Stimulated activated CD4-positive, alpha-beta T cell treated with anti-CD3 and anti-CD28 coated beads, Interleukin-1b, Interleukin-23, amount 100 ng/mL, for 24 hours (primary cell): ENCODE data around the gene ZFP28.
A peak's percentile ranks its signal among the peaks of the same experiment; 100 is the strongest.

ENCODE experiments used
- DNase-seq, 4 experiments: peaks; one replicate each; pipeline ENCODE4 v3.0.0-alpha.2; 2020; ENCODE audit warnings: low read depth in 4 of 4, low spot score in 1 of 4

ZFP28 gene

DNA sequence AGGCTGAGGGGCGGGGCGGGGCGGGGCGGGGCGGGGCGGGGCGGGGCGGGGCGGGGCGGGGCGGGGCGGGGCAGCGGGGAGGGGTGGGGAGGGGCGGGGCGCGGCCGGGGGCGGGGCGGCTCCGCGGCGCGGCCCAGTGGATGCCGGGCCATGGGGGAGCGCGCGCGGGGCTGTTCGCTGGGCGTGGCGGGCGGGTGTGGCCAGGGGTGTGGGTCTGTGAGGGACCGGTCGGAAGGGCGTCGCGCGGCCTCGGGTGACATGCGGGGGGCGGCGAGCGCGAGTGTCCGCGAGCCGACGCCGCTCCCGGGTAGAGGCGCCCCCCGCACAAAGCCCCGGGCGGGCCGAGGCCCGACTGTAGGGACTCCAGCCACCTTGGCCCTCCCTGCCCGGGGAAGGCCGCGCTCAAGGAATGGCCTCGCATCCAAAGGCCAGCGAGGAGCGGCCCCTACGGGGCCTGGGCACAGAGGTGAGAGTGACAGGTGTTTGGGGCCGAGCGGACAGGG, at the start of gene ZFP28:
TSS of gene ZFP28 (plus strand) at position 188 of the 503 bp plus-strand sequence. CDS start at position 259, 71 bp downstream.
- DNase-seq: peak; percentile 31 to 66 (median 52)

DNA sequence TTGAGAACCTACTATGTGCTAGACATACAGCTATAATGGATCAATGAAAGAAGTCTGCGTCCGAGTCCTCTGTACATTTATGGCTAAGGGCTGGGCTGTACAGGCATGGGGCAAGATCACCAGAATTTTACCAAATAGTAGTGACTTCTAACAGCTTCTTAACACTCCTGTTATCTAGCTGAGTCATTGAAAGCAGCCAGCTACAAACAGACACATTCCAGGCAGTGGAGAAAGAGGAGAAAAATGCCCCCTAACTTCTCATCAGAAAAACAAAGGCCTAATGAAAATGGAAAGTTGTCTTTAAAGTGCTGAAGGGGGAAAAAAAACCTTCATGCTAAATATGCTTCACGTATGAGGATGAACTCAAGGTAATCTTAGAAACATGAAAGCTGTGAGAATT, 47.3 kb upstream of the ZFP28 start:
- no peak for DNase-seq

DNA sequence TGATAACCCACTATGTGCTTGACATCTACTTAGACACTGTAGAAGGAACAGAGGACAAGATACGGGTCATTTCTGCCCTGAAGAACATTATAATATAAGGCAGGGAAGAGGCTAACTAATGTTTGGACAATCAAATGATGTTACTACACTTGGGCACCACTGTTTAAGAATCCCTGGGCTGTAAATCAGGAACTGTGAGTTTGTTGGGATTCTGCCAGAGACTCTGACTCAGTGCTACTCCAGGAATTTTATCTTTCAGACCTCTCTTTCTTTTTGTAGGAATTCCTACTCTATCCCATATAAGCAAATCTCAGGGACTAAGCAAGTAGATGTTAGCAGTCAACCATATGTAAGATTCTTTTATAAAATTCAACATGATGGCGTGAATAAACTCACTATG, 34.2 kb upstream of the ZFP28 start:
- no peak for DNase-seq

DNA sequence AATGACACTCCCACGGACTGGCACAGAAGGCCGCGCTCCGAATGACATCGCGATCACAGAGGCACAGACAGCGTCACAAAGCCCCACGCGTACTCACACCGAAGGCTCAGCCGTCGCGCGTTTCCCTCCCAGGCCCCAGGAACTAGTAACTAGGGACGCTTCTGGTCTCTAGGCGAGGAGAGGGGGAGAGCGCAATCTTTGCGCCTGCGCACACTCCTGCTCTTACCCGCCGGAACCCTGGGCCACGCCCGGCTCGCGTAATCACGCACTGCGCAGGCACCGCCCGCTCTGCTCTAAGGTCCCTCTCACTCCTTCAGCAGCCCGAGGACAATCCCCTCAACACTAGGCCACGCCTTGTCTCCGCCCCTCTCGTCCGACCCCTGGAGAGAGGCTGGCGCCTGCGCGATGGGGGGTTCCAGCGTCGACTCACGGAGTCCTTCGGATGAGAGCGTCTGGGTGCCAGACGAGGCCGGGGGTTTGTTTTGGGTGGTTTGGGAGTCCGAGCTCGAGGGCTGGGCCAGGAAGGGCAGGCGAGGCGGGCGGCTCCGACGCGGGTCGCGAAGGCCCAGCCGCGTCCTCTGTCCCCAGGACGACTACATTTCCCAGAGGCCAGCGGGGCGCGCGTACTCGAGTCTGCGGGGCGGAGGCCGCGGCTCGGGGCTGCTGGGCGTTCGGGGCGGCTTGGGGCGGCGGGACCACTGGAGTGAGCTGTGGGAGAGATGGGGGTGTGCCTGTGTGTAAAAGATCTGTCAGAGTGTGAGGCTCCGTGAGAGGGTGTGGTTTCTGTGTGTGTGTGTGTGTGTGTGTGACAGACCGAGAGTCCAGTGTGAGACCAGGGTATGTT, 31.1 kb upstream of the ZFP28 start, which contains the start of gene ZNF471:
TSS of gene ZNF471 (plus strand) at position 410 of the 844 bp plus-strand sequence. CDS start 3,717 bp downstream, outside the sequence.
- peak; percentile 35 to 69 (median 60) for DNase-seq

DNA sequence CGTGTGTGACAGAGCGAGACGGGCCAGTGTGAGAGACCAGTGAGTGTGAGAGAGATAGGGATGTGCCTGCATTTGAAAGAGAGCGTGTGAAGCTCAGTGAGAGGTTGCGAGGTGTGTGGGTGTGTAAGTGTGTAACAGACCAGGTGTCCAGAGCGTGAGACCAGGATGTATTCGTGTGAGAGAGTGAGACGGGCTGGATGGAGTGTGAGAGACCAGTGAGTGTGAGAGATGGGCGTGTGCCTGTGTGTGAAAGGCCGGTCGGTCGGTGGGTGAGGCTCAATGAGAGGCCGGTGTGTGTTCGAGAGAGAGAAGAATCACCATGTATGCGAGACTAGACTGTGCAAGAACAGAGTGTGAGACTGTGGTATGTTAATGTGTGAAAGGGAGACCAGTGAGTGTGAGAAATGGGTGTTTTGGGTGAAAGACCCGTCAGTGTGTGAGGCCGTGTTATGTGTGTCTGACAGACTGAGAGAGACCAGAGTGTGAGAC, 30.4 kb upstream of the ZFP28 start:
- DNase-seq: no peak

DNA sequence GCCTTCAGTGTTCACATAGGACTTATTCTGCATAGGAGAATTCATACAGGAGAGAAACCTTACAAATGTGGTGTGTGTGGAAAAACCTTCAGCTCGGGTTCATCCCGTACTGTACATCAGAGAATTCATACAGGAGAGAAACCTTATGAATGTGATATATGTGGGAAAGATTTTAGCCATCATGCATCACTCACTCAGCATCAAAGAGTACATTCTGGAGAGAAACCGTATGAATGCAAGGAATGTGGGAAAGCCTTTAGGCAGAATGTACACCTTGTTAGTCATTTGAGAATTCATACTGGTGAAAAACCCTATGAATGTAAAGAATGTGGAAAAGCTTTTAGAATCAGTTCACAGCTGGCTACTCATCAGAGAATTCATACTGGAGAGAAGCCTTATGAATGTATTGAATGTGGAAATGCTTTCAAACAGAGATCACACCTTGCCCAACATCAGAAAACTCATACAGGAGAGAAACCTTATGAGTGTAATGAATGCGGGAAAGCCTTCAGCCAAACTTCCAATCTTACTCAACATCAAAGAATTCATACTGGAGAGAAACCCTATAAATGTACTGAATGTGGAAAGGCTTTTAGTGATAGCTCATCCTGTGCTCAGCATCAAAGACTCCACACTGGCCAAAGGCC, 13.4 kb upstream of the ZFP28 start:
- DNase-seq: no peak

DNA sequence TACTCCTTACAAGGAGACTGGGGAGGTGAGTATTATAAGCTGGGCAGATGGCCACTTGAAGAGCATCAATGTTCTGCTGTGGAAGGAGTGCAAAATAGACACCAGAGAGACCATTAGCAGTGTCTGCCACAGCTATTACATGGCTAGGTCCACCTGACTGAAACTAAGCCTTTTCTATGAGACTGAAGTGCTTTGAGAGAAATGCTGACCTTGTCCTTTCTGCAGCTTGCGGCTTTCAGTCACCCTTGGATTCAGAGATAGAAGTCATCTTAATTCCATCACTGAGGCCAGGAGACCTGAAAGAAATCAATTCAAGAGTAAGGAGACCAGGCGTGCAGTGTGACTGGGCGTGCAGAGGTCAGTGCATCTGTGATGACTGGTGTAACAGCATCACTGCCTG, 1.3 kb upstream of the ZFP28 start:
- DNase-seq: no peak

DNA sequence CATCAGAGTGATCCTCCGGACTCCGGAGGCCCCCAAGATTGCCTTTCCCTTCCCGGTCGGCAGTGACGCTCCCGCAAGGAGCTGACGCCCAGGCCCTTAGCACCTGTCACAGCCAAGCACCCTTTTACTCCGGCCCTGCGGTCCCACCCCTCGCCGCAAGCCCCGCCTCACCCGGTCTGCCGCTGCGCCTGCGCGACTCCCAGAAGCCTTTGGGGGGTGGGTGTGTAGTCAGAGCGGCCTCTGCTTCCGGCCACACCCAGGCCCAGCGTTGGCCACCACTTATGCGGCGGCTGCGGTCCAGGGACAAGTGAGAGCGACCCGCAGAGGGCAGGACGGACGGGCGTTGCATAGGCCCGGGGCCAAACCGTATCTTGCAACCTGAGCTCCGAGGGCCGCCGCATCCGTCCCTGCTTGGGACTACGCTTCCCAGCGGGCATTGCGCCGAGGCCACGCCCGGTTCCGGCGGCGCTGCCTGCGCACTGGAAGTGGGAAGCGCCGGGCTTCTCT, 441 bp upstream of the ZFP28 start:
- DNase-seq: peak; percentile 72 to 83 (median 75)

DNA sequence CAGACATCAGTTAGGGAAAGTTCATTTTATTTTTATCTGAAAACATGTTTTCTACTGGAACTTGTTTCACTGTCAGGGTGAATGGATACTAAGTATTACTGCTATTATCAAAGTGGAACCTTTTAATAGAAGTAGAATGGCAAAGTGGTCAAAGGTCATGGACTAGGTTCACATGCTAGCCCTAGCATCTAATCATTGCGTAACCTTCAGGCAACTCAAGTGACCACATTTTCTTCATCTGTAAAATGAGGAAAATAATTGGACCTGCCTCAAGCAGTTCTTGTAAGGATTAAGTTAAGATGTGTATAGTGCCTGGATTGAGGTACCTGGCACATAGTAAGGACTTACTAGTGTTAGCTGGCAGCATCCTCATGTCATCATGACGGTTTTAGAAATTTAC, 5.0 kb downstream of the ZFP28 start:
- no peak for DNase-seq

DNA sequence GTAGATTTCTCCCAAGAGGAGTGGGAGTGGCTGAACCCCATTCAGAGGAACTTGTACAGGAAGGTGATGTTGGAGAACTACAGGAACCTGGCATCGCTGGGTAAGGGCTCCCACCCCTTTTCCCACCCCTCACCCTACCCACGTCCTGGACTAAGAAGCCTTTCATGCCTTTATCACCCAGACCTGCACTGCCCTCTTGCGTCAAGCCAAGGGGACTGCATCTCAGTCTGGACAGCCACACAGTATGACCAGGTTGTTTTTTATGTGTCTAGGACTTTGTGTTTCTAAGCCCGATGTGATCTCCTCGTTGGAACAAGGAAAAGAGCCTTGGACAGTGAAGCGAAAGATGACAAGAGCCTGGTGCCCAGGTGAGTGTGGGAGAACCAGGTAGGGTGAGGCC, 8.8 kb downstream of the ZFP28 start:
- DNase-seq: no peak

DNA sequence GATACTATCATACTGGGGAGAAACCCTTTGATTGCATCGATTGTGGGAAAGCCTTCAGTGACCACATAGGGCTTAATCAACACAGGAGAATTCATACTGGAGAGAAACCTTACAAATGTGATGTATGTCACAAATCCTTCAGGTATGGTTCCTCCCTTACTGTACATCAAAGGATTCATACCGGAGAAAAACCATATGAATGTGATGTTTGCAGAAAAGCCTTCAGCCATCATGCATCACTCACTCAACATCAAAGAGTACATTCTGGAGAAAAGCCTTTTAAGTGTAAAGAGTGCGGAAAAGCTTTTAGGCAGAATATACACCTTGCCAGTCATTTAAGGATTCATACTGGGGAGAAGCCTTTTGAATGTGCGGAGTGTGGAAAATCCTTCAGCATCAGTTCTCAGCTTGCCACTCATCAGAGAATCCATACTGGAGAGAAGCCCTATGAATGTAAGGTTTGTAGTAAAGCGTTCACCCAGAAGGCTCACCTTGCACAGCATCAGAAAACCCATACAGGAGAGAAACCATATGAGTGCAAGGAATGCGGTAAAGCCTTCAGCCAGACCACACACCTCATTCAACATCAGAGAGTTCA, 15.6 kb downstream of the ZFP28 start:
- DNase-seq: no peak

DNA sequence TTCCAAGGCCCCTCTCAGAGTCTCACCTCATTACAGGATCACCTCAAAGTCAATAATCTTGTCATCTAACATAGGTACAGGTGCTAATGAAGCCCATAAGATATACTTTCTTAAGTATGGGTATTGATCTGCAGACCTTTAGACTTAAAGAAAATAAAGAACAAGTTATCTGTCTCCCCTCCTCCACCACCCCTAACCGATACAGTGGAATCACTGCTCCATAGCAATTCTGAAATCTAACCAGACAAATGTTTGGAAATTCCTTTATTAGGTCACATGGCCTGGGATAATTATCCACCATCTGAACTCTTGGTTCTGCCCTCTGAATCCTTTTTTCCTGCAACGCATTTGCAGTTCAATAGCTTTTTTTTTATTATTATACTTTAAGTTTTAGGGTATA, 24.0 kb downstream of the ZFP28 start:
- DNase-seq: no peak

- peak; percentile 4 to 18 (median 4) for DNase-seq
Measured at GRCh38 chr19:56566904-56567273, 28.1 kb downstream of the ZFP28 start.

- peak; percentile 65 to 86 (median 82) for DNase-seq
Measured at GRCh38 chr19:56567274-56568120, 28.7 kb downstream of the ZFP28 start, which contains the start of gene ZNF470. Gene ZNF470 (plus strand): TSS chr19:56567468. CDS start chr19:56570312, 2,844 bp downstream.

GRCh38 chr19:56572589-56572988, 33.8 kb downstream of the ZFP28 start:
- DNase-seq: no peak

- DNase-seq: no peak
Measured at GRCh38 chr19:56573914-56574313, 35.2 kb downstream of the ZFP28 start.

- no peak for DNase-seq
Measured at GRCh38 chr19:56577719-56578602, 39.2 kb downstream of the ZFP28 start.

- no peak for DNase-seq
Measured at GRCh38 chr19:56594446-56594782, 55.7 kb downstream of the ZFP28 start.

GRCh38 chr19:56594783-56595547, 56.2 kb downstream of the ZFP28 start, which contains the start of gene ZNF71:
Gene ZNF71 (plus strand): TSS chr19:56595302. CDS start chr19:56601559, 6,257 bp downstream.
- peak; percentile 69 to 84 (median 80) for DNase-seq
